Stomach (tissue), 4 donors: ENCODE data around the gene KIRREL3.
"Not testable (repeated sequence)": the region's sequence is repeated elsewhere in the genome, so short reads cannot be mapped to it uniquely, and the experiment has no call there.

Source experiments
- CTCF ChIP-seq, 7 experiments: fragments of 450-650 bp in 4 of 7; fragments of 200-600 bp in 3 of 7; sonication (generic) in 3 of 7; IDR thresholded peaks; one replicate each; pipeline ENCODE4 v1.5.1; 2016 to 2019; ENCODE audit warnings: antibody characterized with exemption in 7 of 7, control low read depth in 2 of 7, mild to moderate bottlenecking in 1 of 7
- POLR2A ChIP-seq, 4 donors: fragments of 450-650 bp; IDR thresholded peaks; one replicate each; pipeline ENCODE4 v1.6.1; 2016; ENCODE audit warnings: antibody characterized with exemption in 4 of 4, control low read depth in 2 of 4, mild to moderate bottlenecking in 1 of 4, moderate library complexity in 1 of 4
- POLR2AphosphoS5 ChIP-seq, 3 donors: sonication (generic); formaldehyde crosslinking; IDR thresholded peaks; one replicate each; pipeline ENCODE4 v1.6.1; 2016; ENCODE audit warnings: antibody characterized with exemption in 3 of 3

- not testable (repeated sequence) for TF ChIP-seq CTCF, POLR2AphosphoS5, POLR2A (IDR thresholded peaks at IDR 0.05)
These were observed 618.6 kb downstream of the KIRREL3 start for GRCh38 chr11:126381960-126382359.
